HFF-Myc (cell line): Measurements from ENCODE around the gene SYT3.

ENCODE experiments used
- DNase-seq: peaks from one replicate; pipeline ENCODE4 v3.0.0-alpha.2; 2011; ENCODE audit warnings: low read depth; ENCODE audit errors: extremely low read depth
- H3K4me3 ChIP-seq: replicated peaks from 2 replicates; pipeline ENCODE4 v1.5.1; 2011; ENCODE audit warnings: low read depth, mild to moderate bottlenecking, control low read depth, low read length
- TF ChIP-seq, protein P1 (sequence below): IDR thresholded peaks from 2 replicates; pipeline ENCODE4 v1.5.1; 2012; ENCODE audit warnings: mild to moderate bottlenecking, low read depth, low read length, control low read depth; ENCODE audit errors: missing control alignments

Gene SYT3

DNA sequence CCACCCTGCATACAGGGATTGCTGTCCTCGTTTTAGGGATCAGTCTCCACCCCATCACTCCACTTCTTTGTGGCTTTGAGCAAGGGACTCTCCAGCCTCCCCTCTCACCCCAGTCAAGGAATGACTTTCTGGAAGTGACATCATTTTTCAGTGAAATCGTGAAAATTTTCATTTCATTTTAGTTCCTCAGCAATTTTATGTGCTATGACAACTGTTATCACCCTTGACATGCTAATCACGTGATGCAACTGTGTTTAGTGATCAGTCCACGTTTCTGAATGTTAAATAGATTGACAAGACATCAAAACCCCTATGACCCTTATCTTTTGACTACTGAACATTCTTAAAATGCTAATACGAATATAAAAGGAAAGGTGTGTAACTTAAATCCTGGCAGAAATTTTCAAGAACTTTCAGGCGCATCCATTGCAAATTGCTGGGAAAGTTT, 17.6 kb upstream of the SYT3 start:
- H3K4me3 ChIP-seq: no peak overlapping the region
- no peak for DNase-seq
- TF ChIP-seq, protein P1, sequence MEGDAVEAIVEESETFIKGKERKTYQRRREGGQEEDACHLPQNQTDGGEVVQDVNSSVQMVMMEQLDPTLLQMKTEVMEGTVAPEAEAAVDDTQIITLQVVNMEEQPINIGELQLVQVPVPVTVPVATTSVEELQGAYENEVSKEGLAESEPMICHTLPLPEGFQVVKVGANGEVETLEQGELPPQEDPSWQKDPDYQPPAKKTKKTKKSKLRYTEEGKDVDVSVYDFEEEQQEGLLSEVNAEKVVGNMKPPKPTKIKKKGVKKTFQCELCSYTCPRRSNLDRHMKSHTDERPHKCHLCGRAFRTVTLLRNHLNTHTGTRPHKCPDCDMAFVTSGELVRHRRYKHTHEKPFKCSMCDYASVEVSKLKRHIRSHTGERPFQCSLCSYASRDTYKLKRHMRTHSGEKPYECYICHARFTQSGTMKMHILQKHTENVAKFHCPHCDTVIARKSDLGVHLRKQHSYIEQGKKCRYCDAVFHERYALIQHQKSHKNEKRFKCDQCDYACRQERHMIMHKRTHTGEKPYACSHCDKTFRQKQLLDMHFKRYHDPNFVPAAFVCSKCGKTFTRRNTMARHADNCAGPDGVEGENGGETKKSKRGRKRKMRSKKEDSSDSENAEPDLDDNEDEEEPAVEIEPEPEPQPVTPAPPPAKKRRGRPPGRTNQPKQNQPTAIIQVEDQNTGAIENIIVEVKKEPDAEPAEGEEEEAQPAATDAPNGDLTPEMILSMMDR: no peak

DNA sequence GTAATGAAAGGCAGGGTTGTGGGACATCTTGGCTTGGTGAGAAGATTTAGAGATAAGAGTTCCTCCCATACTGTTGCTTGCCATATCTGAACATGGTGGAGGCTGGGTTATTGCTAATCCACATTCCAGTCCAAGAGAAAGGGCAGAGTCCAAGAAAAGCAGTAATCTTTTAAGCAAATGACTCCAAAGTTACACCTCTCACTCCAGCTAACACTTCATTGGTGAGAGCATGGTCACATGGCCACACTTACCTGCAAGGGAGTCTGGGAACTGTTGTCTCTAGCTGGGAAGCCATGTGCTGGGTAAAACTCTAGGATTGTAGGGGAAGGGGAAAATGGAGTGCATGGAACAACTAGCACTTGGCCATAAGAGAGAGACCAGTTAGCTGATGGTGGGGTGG, 15.2 kb upstream of the SYT3 start:
- no peak overlapping the region for H3K4me3 ChIP-seq
- TF ChIP-seq, protein P1: no peak
- no peak for DNase-seq

DNA sequence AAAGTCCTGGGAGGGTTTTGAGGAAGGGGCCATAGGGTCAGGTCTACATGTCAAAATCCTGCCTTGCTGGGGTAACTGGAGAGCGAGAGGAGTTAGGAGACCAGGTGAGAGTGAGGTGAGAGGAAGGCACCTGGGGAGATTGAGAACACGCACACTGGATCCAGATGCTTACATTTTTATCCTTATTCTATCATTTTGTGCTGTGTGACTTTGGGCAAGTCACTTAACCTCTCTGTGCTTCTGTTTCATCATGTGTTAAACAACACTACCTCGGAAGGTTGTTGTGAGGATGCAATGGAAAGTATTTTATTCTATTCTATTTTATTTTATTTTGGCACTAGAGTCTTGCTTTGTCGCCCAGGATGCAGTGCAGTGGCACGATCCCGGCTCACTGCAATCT, 13.0 kb upstream of the SYT3 start:
- TF ChIP-seq, protein P1: no peak
- no peak for DNase-seq

DNA sequence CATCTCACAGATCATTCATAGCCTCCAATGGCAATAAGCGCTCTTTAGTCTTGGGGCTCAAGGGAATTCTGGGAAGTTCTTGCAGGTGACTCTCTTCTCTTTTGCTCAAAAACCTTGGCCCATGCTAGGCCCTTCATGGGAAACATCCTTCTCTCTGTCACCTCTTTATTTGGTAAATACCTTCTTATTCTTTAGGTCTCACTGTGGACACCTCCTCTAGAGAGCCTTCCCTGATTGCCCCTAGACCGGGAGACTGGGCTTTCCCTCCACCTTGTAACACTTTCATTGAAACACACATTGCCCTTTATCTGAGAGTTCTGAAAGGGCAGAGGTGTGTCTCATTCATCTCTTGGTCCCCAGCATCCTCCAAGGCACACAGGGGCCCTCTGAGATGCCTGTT, 11.5 kb upstream of the SYT3 start:
- TF ChIP-seq, protein P1: no peak
- H3K4me3 ChIP-seq: no peak overlapping the region
- DNase-seq: no peak

More for the DNA sequence above, 13.0 kb upstream of the SYT3 start:
- no peak overlapping the region for H3K4me3 ChIP-seq

DNA sequence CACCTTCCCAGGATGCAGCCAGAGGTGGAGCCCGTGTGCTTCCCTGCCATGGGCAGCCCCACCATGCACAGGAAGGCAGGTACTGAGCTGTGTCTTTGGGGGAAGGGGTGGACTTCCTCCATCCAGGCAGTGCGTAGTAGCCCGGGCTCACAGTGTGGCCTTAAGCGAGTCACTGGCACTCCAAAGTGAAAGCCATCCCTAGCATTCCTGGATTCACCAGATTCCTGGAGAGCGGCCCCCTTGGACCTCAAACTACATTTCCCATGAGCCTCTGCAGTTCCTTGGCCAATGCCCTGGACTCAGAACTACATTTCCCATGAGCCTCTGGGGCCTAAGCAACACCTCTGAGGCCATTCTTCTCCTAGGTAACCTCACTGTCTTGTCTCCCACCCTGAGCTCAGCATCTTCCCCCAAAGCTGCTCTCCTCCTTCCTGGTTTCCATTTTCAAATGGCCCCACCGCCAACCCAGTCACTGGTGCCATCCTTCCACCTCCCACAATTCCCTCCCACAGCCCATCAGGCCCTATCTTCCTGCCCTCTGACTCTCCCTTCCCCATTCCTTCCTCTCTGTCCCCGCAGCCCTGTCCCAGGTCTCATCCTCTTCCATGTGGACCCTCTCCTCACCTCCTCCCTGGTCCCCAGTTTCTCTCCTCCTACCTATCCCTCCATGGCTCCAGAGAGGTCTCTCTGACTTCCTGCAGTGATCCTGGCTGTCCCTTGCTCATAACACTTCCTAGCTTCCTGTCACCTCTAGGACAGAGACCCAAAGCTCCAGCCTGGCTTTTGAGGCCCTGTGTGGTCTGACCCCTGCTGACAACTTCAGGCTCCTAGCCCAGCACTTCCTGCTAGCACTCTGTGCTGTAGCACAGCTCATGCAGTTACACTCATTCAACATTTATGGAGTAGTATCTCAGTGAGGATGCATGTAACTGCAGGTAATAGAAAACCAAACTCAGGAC, 10.0 kb upstream of the SYT3 start, which contains the start of gene C19orf81:
Gene C19orf81, plus strand, starts transcription at position 13 of the 959 bp plus-strand sequence. Its CDS starts 0 bp downstream, at position 13.
- TF ChIP-seq, protein P1: no peak
- DNase-seq: no peak
- H3K4me3 ChIP-seq: no peak within 1 kb of the TSS

DNA sequence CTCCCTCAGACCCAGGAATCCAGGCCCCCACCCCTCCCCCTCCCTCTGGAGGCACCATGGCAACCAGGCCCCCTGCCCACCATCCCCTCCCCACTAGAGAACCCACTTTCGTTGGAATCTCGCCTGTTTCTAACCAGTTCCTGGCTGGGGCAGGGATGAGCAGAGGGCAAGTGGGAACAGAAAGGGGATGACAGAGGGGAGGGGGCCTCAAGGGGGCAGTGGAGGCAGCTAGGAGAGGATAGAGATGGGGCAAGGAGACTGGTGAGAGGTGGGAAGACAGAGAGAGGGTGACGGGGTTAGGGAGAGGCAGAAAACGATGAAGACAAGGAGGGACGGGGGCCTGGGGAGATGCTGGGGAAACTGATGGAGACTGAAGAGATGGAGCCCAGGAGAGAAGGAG, 9.0 kb upstream of the SYT3 start:
- no peak for DNase-seq
- TF ChIP-seq, protein P1: no peak
- H3K4me3 ChIP-seq: no peak overlapping the region
